Endothelial cell of hepatic sinusoid (primary cell): Measurements from ENCODE around the gene SOX13.

ENCODE experiments used
- in situ Hi-C: cut with HindIII; loops from 2 replicates; pipeline ENCODE4 v1.10.0; 2017; ENCODE audit warnings: low sequenced_read_pairs

SOX13 gene

DNA sequence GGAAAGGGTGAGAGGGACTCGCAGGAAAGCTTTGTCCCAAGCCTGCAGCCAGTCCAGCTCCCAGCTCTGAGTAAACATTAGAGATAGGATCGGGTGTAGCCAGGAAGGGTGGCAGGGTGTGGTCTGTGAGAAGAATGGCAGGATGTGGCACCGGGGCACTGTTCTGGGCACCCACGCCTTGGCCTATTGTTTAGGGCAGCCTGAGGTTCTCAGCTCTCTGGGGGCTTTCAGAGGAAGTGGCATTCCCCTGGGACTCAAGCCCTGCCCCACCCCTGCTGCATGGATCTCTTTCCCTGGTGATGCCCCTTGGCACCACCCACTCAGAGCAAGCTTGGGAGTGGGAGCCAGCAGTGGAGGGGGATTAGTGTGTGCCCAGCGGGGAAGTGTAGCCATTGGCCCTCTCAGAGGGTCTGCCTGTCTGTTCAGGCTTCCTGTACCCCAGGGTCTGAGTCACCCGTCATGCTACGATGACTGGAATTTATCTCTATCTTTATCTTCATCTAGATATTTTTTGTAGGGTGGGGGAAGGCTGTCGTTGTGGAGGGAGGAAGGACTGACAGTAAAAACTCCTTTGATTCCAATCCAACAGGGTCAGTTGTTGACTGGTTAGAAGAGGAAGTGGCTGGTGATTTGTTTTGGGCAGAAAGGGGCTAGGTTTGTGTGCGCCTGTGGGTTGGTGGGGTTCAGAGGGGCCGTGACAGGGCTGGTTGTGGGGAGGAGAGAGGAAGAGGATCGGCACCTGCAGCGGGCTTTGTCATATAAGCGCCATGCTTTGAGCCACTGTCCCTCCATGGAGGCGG is 31.6 kb downstream of the SOX13 start:
- in situ Hi-C loops, result loop anchor here (5.0 kb wide), 1 partner anchor 82 kb away; no protein-coding TSS in a partner anchor

DNA sequence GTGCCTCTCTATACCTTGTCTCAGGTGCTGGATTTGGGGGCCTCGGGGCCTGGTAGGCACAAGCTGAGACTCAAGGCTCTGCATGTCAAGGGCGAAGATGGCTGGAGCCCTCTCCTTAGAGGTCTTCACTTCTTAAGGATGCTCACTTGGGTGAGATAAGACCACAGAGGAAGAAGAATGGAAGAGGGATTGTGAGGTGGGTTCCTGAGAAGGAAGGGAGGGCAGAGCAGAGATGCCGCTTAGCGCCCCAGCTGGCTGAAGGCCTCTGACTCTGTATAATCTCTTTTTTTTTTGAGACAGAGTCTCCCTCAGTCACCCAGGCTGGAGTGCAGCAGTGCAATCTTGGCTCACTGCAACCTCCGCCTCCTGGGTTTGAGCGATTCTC is 32.2 kb downstream of the SOX13 start:
- in situ Hi-C loops, result no loop called here

DNA sequence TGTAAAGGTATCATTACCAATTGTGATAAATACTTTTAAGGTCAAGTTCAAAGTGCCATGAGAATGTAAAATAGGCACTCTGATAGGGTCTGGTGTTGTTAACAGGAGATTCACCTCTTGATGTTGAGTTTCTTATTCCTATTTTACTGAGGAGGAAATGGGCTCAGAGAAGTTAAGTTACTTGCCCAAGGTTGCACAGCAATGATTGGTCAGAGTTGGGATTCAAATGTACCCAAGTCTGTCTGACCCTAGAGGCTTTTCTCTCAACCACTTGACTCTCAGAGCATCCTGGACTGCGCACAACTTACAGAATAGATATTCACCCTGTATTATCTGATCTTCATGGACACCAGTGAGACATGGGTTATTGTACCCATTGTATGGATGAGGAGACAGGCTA is 33.9 kb downstream of the SOX13 start:
- in situ Hi-C loops, result no loop called here

DNA sequence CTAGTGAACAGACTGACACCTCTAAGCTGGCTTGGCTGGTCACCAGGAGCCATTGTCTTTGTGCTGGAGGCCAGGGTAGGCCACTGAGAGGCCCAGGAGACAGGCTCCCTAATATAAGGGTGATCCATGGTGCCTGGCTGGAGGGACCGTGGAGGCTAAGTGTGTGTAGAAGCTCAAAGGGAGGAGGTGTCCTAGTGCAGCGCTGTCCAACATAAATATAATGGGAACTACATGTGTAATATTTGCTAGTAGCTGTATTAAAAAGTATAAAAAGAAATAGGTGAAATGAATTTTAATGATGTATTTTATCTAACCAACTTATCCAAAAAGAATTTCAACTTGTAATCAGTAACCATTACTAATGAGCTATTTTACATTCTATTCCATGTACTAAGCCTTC is 35.0 kb downstream of the SOX13 start:
- in situ Hi-C loops, result no loop called here

DNA sequence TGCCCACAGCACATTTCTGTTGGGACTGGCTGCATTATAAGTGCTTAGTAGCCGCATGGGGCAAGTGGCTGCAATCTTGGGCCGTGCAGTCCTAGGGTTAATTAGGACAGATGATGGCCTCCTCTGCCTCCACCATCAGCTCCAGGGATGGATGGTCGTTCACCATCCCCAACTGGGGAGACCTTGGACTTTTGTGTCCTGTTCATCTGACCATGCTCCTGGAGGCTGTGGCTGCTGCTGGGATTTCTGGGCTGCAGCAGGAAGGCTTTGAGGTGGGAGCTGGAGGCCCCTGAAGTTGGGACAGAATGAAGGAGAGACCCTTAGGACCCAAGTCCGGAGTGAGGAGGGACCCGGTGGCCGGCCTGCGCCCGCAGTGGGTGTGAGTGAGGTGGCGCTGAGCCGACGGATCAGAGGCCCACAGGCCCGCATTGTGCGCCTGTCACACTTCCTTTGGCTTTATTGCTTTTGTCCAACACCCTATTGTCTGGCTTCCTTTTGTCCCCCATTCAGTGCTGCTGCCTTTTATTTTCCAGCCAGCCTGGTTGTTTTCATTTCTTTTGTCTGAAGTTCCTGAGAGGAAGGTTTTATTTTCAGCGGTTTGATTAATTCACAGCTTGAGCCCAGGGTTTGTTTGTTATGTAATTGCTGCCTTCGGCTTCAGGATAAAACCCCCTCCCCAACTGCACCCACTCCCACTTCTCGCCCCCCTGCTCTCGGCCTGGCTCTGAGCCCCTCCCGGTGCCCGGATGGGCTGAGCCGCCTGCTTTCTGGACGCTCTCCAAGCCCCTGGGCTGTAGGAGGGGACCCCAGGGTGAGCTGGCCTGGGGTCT is 35.6 kb downstream of the SOX13 start:
- in situ Hi-C loops, result no loop called here

DNA sequence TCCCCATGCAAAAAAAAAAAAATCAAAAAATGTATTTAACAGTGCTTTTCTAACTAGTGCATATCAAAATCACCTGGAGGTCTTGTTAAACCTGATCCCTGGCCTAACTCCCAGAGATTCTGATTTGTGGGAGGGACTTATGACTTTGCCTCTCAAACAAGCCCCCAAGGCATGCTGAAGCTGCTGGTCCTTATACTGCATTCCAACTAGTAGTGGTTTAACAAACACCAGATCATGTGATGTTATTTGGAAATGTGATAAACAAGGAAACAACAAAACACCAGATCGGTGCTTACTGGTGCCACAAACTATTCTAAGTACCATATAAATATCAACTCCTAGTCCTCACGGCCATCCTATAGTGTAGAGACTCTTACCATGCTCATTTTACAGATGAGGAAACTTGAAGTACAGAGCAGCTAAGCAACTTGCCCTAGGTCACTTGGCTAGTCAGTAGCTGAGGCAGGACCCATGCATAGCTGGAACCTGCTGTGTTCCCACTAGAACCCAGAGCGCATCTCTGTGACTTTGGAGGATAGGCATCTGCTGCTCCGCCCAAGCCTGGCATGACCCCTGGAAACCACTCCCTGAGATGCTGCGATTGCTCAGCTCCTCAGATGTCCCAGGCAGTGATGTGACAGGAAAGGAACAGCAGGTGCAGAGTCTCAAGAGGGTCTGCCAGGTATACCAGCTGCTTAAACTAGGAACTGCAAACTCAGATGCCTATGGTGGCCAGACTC is 38.1 kb downstream of the SOX13 start:
- in situ Hi-C loops, result loop anchor here (5.0 kb wide), 1 partner anchor 239 kb away; no protein-coding TSS in a partner anchor

DNA sequence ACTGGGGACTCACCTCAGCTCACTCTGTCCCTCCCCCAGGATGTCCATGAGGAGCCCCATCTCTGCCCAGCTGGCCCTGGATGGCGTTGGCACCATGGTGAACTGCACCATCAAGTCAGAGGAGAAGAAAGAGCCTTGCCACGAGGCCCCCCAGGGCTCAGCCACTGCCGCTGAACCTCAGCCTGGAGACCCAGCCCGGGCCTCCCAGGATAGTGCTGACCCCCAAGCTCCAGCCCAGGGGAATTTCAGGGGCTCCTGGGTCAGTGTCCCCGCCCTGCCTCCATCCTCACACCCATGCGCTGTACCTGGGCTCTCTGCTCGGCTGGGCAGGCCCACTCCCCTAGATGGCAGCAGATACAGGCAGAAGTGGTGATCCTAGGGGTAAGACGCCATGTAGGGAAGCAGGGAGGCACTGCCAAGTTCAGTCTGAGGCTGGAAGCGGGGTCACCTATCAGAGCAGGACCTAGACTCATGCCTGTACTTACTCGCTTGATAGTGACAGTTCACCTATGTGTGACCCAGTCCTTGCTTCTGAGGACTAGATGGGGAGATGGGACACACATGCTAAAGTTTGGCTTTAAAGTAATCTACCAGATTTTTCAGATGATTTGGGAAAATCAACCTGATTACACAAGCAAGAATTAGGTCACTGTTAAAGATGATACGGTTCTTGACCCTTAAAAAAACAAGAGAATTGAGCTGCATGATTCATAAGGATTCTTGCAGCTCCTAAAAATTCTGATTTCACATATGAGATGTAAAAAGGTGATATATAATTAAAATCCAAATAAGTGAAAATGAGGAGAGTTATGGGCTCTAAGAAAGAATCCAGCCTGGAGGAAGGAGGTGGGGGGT is 40.2 kb downstream of the SOX13 start:
- in situ Hi-C loops, result loop anchor here (5.0 kb wide), 1 partner anchor 241 kb away; no protein-coding TSS in a partner anchor

DNA sequence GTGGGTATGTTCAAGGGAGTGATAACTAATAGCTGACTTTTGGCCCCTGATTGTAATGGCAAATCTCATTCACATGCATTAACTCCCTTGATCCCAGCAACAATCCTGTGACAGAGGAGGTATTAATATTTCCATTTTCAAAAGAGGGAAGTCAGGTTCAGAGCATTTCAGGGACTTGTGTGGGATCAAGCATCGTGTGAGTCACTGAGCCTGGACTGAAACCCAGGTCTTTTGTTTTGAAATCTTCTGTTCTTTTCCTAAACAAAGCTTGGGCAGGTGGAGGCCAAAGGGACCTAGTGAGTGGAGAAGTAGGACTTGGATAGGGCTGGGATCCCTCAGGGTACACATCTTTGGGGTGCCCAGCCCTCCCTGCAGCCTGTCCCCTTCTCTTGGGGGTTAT is 41.0 kb downstream of the SOX13 start:
- in situ Hi-C loops, result loop anchor here (5.0 kb wide), 1 partner anchor 242 kb away; no protein-coding TSS in a partner anchor

DNA sequence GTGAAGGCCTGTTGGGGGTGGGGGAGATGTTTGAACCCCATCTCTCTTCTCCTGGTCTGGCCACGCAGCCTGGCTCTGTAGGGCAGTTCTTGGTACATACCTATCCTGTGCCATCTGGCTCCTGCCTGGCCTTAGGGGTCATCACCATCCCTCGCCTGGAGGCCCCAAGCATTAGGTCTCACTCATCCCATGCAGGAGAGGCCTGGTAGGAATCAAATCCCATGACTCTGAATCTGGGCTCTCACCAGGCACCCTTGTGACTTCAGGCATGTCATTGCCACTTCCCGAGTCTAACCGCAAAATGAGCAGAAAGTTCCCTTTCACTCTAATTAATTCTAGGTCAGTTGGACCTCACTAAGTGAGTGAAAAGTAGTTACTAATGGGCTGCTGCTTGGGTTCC is 41.7 kb downstream of the SOX13 start:
- in situ Hi-C loops, result loop anchor here (5.0 kb wide), 1 partner anchor 242 kb away; no protein-coding TSS in a partner anchor

DNA sequence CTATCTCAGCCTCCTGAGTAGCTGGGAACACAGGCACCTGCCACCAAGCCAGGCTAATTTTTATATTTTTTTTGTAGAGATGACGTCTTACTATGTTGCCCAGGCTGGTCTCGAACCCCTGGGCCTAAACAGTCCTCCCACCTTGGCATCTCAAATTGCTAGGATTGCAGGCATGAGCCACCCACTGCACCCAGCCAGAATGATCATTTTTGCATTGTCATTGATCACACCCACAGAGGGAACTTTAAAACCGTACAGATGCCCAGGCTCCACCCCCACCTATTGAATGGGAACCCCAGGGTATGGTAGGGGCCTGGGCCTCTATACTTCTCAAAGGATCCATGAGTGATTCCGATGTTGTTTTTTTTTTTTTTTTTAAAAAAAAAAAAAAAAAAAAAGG is 42.2 kb downstream of the SOX13 start:
- in situ Hi-C loops, result no loop called here

DNA sequence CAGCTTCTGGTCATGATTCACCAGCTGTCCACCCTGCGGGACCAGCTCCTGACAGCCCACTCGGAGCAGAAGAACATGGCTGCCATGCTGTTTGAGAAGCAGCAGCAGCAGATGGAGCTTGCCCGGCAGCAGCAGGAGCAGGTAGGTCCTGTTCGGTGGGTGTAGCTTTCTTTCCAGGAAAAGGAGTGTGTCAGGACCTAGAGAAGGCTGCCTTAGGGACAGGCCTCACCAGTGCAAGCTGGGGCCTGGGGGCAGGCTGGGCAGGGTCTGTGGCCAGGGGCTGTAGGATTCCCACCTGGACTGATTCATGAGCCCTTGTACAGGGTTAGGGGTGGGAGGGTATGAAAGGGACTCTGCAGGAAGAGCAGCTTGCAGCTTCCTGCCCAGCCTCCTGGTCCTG is 43.6 kb downstream of the SOX13 start:
- in situ Hi-C loops, result no loop called here

DNA sequence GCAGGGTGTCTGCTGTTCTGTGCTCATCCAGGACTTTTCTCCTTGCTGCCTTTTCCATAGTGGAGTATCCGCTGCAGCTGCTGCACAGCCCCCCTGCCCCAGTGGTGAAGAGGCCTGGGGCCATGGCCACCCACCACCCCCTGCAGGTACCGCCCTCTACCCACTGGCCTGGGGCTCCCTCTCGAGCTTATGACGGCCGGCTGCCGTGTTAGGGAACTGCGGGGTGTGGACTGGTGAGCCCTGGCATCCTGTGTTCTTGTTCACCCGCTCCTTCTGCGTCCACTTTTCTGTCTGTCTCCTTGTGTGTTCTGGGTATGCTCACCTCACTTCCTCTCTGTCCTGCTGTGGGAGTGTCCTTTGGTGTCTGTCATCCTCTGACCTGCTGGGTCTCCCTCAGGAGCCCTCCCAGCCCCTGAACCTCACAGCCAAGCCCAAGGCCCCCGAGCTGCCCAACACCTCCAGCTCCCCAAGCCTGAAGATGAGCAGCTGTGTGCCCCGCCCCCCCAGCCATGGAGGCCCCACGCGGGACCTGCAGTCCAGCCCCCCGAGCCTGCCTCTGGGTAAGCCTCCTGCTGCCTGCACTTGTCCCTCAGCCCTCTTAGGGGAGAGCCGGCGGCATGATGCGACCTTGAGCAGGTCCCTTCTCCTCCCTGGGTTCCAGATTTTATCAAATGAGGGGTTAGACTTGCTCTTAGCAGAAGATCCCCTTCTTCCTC is 49.1 kb downstream of the SOX13 start:
- in situ Hi-C loops, result no loop called here

DNA sequence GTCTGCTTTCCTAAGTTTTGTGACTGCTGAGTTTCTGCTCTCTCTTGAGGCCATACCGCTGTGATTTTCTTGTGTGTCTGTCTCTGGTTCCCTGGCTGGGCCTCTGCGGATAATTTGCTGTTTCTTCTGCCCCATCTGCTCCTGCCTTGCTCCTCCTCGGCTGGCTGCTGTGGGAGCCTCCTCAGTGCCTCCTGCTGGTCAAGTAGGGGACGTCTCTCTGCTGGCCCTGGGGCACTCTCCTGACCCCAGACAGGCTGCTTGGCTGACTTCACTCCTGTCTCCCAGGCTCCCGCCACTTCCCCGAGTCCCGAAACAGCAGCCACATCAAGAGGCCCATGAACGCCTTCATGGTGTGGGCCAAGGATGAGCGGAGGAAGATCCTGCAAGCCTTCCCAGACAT is 50.5 kb downstream of the SOX13 start:
- in situ Hi-C loops, result no loop called here

DNA sequence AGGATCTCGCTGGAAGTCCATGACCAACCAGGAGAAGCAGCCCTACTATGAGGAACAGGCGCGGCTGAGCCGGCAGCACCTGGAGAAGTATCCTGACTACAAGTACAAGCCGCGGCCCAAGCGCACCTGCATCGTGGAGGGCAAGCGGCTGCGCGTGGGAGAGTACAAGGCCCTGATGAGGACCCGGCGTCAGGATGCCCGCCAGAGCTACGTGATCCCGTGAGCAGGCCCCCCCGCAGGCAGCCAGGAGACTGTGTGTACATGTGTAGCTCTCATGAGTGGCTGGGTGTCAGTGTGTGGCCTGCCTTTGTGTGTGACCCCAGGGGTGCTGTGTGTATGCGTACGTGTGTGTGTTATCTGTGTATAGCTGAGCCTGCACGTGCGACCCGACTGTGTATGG is 51.7 kb downstream of the SOX13 start:
- in situ Hi-C loops, result no loop called here

DNA sequence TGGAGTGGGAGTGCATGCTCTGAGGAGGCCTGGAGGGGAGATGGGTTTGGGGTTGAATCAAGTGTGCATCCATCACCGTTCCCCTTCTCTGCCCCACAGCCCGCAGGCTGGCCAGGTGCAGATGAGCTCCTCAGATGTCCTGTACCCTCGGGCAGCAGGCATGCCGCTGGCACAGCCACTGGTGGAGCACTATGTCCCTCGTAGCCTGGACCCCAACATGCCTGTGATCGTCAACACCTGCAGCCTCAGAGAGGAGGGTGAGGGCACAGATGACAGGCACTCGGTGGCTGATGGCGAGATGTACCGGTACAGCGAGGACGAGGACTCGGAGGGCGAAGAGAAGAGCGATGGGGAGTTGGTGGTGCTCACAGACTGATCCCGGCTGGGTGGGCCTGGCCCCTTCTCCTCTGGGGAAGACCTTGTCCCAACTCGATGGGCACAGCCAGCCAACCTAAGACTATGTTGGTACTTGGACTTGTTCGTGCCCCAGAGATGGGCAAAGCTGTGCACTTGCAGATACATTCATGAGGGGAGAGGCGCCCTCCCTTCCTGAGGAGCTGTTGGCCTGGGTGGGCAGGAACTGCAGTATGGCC is 52.9 kb downstream of the SOX13 start:
- in situ Hi-C loops, result no loop called here

DNA sequence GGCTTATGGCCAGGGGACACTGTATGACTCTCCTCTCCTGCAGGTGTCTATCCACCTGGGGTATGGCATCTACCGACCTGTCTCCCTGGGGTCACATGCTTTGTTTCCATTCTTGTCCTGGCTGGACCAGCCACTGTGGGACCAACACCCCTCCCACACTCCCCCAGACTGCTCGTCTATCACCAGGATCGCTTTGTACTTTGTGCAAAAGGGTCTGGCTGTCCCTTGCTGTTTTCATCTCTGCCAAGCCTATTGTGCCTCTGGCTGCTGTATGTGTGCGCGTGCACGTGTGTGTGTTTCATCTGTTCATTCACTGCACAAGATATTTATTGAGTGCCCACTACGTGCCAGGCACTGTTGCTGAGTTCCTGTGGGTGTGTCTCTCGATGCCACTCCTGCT is 53.5 kb downstream of the SOX13 start:
- in situ Hi-C loops, result no loop called here

DNA sequence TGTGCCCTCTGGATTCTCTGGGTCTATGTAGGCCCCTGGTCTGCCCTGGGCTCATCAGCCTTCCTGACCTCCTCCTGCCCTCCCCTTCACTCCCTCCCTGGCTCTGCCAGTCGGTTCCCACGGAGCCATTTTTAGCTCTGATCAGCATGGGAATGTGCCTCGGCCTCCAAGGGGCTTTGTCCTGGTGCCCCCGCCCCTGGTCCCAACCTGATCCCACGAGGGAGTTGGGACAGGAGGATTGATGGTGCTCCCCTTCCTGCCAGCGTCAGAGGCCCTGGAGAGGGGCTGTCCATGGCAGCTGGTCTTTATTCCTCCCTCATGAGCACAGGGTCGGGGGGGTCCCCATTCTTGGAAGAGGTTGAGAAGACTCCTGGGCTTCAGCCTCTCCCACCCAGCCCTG is 54.0 kb downstream of the SOX13 start:
- in situ Hi-C loops, result no loop called here

DNA sequence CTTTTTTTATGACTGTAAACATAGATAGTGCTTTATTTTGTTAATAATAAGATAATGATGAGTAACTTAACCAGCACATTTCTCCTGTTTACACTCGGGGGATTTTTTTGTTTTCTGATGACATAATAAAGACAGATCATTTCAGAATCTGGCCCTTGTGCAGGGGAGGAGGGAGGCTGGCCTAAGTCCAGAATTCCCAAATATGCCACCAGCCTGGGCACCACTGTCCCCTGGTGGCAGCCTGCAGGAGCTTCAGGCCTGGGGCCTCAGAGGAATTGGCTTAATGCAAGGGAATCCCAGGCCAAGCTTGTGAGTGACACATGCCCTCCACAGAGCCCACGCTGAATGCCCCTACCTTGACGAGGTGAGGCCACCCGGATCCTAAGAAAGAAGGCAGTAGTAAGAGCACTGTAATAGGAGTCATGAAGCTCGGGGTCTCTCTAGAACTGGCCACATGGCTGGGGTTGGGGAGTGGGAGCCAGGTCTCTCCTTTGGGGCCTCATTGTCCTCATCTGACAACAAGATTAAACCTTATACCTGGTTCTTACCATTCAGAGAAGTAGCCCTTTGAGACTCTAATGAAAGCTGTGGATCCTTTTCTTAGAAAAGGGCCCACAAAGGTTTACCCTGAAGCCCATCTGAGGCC is 54.8 kb downstream of the SOX13 start:
- in situ Hi-C loops, result no loop called here

DNA sequence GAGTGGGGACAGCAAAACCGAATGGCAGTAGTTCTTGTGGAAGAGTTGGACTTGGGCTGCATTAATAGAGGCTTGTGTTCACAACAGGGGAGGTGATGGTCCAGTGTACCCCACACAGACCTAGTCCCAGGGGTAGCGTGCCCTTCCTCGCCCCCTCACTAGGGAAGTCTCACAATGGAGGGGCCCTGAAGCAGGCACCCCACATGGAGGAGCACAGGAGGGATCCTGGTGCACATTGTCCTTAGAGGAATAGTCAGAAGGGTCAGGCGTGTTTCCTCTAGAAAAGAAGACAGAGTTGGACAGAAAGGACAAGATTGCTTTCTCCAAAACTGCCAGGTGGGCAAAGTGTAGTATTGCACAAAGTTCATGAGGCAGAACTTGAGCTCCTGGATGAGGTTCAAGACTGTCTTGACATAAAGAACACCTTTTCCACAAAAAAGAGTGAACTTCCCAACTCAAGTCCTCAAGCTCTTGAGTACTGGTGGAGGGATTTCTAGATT is 55.6 kb downstream of the SOX13 start:
- in situ Hi-C loops, result no loop called here
